HepG2 (cell line): ENCODE data around the gene RRP36. TPM values are rescaled to one million over a fixed set of nuclear protein-coding genes. Genes with fewer than 3 reads are reported as not detected.

Experiments
- FIP1L1 ChIP-seq: fragments of 200-400 bp; formaldehyde crosslinking; IDR thresholded peaks from 2 replicates; pipeline ENCODE4 v1.6.1; 2018; ENCODE audit warnings: low read depth, mild to moderate bottlenecking, low read length, moderate library complexity, borderline replicate concordance; ENCODE audit not compliant: insufficient read depth
- FOXC1 ChIP-seq: sonication (generic); formaldehyde crosslinking; IDR thresholded peaks from 2 replicates; pipeline ENCODE4 v1.8.0; 2022; ENCODE audit warnings: mild to moderate bottlenecking, missing genetic modification reagents, borderline replicate concordance
- HMG20A ChIP-seq: IDR thresholded peaks from 2 replicates; pipeline ENCODE4 v1.6.1; 2016; ENCODE audit warnings: borderline replicate concordance
- HNRNPLL ChIP-seq: fragments of 200-400 bp; formaldehyde crosslinking; IDR thresholded peaks from 2 replicates; pipeline ENCODE4 v1.6.1; 2017; ENCODE audit warnings: mild to moderate bottlenecking, low read depth, low read length; ENCODE audit not compliant: poor library complexity, severe bottlenecking
- JARID2 ChIP-seq: sonication (generic); formaldehyde crosslinking; IDR thresholded peaks from 2 replicates; pipeline ENCODE4 v1.8.1; 2023; ENCODE audit warnings: missing genetic modification reagents, inconsistent platforms; ENCODE audit not compliant: insufficient replicate concordance
- NFE2L1 ChIP-seq: sonication (generic); formaldehyde crosslinking; IDR thresholded peaks from 2 replicates; pipeline ENCODE4 v1.4.0; 2020; ENCODE audit warnings: missing genetic modification reagents, mild to moderate bottlenecking, borderline replicate concordance
- NFYB ChIP-seq: sonication (generic); formaldehyde crosslinking; IDR thresholded peaks from 2 replicates; pipeline ENCODE4 v1.4.0; 2020; ENCODE audit warnings: missing genetic modification reagents
- ZNF878 ChIP-seq: sonication (generic); formaldehyde crosslinking; IDR thresholded peaks from 2 replicates; pipeline ENCODE4 v1.8.1; 2023; ENCODE audit warnings: mild to moderate bottlenecking, missing genetic modification reagents, moderate library complexity
- ZSCAN12 ChIP-seq: sonication (generic); formaldehyde crosslinking; IDR thresholded peaks from 2 replicates; pipeline ENCODE4 v1.9.0; 2021; ENCODE audit warnings: mild to moderate bottlenecking, missing genetic modification reagents
- ZSCAN31 ChIP-seq: sonication (generic); formaldehyde crosslinking; IDR thresholded peaks from 2 replicates; pipeline ENCODE4 v1.5.0; 2020; ENCODE audit warnings: low read depth, mild to moderate bottlenecking, missing genetic modification reagents
- polyA plus RNA-seq, 8 experiments: library from polyadenylated mRNA; depleted of rRNA in 3 of 8; stranded (reverse) in 7 of 8; unstranded in 1 of 8; fragments of >200 nt; fragmentation: Illumina TruSeq in 4 of 8; extraction: Trizol in 4 of 8; gene quantifications; 2 replicates each; pipeline versions ENCODE4 v1.2.1 to v1.2.3, GENCODE V29; 2011 to 2016; ENCODE audit warnings: low read depth in 4 of 8, missing spikeins in 1 of 8, mixed read lengths in 1 of 8; ENCODE audit not compliant: insufficient read depth in 1 of 8
- total RNA-seq, 5 experiments: library from RNA; depleted of rRNA; stranded (reverse); fragments of >200 nt; fragmentation: Illumina TruSeq; extraction: Trizol; gene quantifications; 2 replicates each; pipeline ENCODE4 v1.2.3, GENCODE V29; 2016; ENCODE audit warnings: low read depth in 1 of 5
- TF ChIP-seq, protein P1 (sequence below): sonication (generic); formaldehyde crosslinking; IDR thresholded peaks from 2 replicates; pipeline ENCODE4 v1.4.0; 2020; ENCODE audit warnings: missing genetic modification reagents, borderline replicate concordance
- TF ChIP-seq, protein P2 (sequence below): sonication (generic); formaldehyde crosslinking; IDR thresholded peaks from 2 replicates; pipeline ENCODE4 v1.5.1; 2020; ENCODE audit warnings: mild to moderate bottlenecking, missing genetic modification reagents, borderline replicate concordance
- TF ChIP-seq, protein P3 (sequence below): sonication (generic); formaldehyde crosslinking; IDR thresholded peaks from 2 replicates; pipeline ENCODE4 v1.8.1; 2023; ENCODE audit warnings: missing genetic modification reagents, mild to moderate bottlenecking, borderline replicate concordance
- TF ChIP-seq, protein P4 (sequence below): sonication (generic); formaldehyde crosslinking; IDR thresholded peaks from 2 replicates; pipeline ENCODE4 v1.8.0; 2022; ENCODE audit warnings: missing genetic modification reagents, mild to moderate bottlenecking, moderate library complexity, borderline replicate concordance
- TF ChIP-seq, protein P5 (sequence below): sonication (generic); formaldehyde crosslinking; IDR thresholded peaks from 2 replicates; pipeline ENCODE4 v1.4.0; 2020; ENCODE audit warnings: missing genetic modification reagents

RRP36 gene
- total and polyA plus RNA-seq, 2 of the 13 experiments (the other 11 are each of a cell fraction or from before 2014, with no cell fraction given) = 29.5 to 144 TPM

DNA sequence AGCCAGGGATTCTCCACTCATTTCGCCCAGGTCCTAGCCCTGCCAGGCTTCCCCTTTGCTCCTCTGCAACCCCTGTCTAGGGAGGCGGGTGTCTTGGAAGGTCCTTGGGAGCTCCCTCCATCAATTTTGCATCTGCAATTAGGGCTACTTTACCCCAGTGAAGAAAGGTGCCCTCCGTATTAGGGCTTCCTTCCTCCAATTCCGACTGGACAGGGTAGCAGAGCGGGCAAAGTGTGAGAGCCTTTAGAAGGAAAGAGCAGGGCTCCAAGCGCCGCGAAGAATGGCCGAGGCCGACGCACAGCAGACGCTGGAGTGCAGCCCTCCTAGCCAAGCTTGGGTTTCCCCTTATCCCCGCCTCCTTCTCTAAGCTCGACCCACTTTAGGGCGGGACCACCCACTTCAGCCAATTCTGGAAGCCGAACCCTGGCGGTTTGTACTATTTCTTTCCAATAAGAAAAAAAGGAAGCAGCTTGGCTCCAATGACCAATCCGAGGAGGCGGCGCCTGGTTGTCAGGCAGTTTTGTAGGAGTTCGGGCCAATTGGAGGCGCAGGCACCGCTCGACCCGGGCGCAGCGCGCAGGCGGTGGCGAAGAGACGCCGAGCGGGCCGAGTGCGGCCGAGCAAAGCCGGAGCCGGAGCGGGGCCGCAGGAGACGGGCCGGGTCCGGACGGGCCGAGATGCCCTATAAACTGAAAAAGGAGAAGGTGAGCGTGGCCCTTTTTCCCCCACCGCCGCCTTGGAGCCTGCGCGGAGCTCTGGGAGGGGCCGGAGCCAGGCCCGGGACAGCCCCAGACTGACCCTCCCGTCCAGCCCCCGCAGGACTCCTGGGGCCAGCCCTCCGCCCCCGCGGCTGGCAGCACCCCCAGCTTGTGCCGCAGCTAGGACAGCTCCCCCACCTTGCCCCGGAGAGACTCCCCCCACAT is 37.2 kb upstream of the RRP36 start, which contains the start of gene PPP2R5D (continued):
- TF ChIP-seq, protein P1, sequence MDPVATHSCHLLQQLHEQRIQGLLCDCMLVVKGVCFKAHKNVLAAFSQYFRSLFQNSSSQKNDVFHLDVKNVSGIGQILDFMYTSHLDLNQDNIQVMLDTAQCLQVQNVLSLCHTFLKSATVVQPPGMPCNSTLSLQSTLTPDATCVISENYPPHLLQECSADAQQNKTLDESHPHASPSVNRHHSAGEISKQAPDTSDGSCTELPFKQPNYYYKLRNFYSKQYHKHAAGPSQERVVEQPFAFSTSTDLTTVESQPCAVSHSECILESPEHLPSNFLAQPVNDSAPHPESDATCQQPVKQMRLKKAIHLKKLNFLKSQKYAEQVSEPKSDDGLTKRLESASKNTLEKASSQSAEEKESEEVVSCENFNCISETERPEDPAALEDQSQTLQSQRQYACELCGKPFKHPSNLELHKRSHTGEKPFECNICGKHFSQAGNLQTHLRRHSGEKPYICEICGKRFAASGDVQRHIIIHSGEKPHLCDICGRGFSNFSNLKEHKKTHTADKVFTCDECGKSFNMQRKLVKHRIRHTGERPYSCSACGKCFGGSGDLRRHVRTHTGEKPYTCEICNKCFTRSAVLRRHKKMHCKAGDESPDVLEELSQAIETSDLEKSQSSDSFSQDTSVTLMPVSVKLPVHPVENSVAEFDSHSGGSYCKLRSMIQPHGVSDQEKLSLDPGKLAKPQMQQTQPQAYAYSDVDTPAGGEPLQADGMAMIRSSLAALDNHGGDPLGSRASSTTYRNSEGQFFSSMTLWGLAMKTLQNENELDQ (CRISPR knock-in tag) = no peak
- TF ChIP-seq, protein P2, sequence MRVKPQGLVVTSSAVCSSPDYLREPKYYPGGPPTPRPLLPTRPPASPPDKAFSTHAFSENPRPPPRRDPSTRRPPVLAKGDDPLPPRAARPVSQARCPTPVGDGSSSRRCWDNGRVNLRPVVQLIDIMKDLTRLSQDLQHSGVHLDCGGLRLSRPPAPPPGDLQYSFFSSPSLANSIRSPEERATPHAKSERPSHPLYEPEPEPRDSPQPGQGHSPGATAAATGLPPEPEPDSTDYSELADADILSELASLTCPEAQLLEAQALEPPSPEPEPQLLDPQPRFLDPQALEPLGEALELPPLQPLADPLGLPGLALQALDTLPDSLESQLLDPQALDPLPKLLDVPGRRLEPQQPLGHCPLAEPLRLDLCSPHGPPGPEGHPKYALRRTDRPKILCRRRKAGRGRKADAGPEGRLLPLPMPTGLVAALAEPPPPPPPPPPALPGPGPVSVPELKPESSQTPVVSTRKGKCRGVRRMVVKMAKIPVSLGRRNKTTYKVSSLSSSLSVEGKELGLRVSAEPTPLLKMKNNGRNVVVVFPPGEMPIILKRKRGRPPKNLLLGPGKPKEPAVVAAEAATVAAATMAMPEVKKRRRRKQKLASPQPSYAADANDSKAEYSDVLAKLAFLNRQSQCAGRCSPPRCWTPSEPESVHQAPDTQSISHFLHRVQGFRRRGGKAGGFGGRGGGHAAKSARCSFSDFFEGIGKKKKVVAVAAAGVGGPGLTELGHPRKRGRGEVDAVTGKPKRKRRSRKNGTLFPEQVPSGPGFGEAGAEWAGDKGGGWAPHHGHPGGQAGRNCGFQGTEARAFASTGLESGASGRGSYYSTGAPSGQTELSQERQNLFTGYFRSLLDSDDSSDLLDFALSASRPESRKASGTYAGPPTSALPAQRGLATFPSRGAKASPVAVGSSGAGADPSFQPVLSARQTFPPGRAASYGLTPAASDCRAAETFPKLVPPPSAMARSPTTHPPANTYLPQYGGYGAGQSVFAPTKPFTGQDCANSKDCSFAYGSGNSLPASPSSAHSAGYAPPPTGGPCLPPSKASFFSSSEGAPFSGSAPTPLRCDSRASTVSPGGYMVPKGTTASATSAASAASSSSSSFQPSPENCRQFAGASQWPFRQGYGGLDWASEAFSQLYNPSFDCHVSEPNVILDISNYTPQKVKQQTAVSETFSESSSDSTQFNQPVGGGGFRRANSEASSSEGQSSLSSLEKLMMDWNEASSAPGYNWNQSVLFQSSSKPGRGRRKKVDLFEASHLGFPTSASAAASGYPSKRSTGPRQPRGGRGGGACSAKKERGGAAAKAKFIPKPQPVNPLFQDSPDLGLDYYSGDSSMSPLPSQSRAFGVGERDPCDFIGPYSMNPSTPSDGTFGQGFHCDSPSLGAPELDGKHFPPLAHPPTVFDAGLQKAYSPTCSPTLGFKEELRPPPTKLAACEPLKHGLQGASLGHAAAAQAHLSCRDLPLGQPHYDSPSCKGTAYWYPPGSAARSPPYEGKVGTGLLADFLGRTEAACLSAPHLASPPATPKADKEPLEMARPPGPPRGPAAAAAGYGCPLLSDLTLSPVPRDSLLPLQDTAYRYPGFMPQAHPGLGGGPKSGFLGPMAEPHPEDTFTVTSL = no peak
- peak; percentile 82 for TF ChIP-seq ZSCAN31
- TF ChIP-seq, protein P3, sequence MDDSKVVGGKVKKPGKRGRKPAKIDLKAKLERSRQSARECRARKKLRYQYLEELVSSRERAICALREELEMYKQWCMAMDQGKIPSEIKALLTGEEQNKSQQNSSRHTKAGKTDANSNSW (CRISPR knock-in tag) = no peak
- no peak for TF ChIP-seq ZSCAN12
- no peak for TF ChIP-seq NFE2L1 (CRISPR knock-in tag)
- TF ChIP-seq JARID2 (CRISPR knock-in tag) = peak; percentile 73
- TF ChIP-seq, protein P4, sequence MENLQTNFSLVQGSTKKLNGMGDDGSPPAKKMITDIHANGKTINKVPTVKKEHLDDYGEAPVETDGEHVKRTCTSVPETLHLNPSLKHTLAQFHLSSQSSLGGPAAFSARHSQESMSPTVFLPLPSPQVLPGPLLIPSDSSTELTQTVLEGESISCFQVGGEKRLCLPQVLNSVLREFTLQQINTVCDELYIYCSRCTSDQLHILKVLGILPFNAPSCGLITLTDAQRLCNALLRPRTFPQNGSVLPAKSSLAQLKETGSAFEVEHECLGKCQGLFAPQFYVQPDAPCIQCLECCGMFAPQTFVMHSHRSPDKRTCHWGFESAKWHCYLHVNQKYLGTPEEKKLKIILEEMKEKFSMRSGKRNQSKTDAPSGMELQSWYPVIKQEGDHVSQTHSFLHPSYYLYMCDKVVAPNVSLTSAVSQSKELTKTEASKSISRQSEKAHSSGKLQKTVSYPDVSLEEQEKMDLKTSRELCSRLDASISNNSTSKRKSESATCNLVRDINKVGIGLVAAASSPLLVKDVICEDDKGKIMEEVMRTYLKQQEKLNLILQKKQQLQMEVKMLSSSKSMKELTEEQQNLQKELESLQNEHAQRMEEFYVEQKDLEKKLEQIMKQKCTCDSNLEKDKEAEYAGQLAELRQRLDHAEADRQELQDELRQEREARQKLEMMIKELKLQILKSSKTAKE (CRISPR knock-in tag) = no peak
- TF ChIP-seq NFYB = peak; percentile 94
- TF ChIP-seq HNRNPLL = peak; percentile 92
- no peak for TF ChIP-seq ZNF878
- no peak for TF ChIP-seq HMG20A (CRISPR knock-in tag)
- TF ChIP-seq FOXC1 (CRISPR knock-in tag) = peak; percentile 58; the same call in 1 of the 2 replicates
- TF ChIP-seq FIP1L1 = no peak
- TF ChIP-seq, protein P5, sequence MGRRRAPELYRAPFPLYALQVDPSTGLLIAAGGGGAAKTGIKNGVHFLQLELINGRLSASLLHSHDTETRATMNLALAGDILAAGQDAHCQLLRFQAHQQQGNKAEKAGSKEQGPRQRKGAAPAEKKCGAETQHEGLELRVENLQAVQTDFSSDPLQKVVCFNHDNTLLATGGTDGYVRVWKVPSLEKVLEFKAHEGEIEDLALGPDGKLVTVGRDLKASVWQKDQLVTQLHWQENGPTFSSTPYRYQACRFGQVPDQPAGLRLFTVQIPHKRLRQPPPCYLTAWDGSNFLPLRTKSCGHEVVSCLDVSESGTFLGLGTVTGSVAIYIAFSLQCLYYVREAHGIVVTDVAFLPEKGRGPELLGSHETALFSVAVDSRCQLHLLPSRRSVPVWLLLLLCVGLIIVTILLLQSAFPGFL (CRISPR knock-in tag) = peak; percentile 53; the same call in 1 of the 2 replicates
